WTC11 (cell line): ENCODE measurements around the gene TMTC1.

Experiments used
- AR ChIP-seq: fragments of 250-450 bp; sonication (Bioruptor Pico); IDR thresholded peaks from 2 replicates; pipeline ENCODE4 v1.9.0; 2021; ENCODE audit warnings: mild to moderate bottlenecking
- CTCF ChIP-seq: fragments of 200-600 bp; IDR thresholded peaks from 2 replicates; pipeline ENCODE4 v1.8.0; 2022; ENCODE audit warnings: antibody characterized with exemption
- HMGXB4 ChIP-seq: sonication (generic); formaldehyde crosslinking; IDR thresholded peaks from 2 replicates; pipeline ENCODE4 v1.8.1; 2023; ENCODE audit warnings: mild to moderate bottlenecking, moderate library complexity, missing genetic modification reagents
- MLX ChIP-seq: sonication (generic); formaldehyde crosslinking; IDR thresholded peaks from 2 replicates; pipeline ENCODE4 v1.8.1; 2023; ENCODE audit warnings: mild to moderate bottlenecking, missing genetic modification reagents, moderate library complexity
- NR2C2 ChIP-seq: sonication (generic); formaldehyde crosslinking; IDR thresholded peaks from 2 replicates; pipeline ENCODE4 v1.8.0; 2022; ENCODE audit warnings: mild to moderate bottlenecking, missing genetic modification reagents
- NR3C1 ChIP-seq: sonication (generic); formaldehyde crosslinking; conservative IDR thresholded peaks from 2 replicates; pipeline ENCODE4 v1.8.1; 2023; ENCODE audit warnings: low read depth, mild to moderate bottlenecking, missing genetic modification reagents
- TEAD1 ChIP-seq: sonication (generic); formaldehyde crosslinking; IDR thresholded peaks from 2 replicates; pipeline ENCODE4 v1.8.0; 2022; ENCODE audit warnings: mild to moderate bottlenecking, missing genetic modification reagents

GRCh38 chr12:29756741-29757390 is 26.9 kb downstream of the TMTC1 start:
- no peak for TF ChIP-seq NR2C2 (CRISPR knock-in tag)
- TF ChIP-seq TEAD1, result no peak
- no peak for TF ChIP-seq NR3C1 (CRISPR knock-in tag)
- no peak for TF ChIP-seq CTCF
- TF ChIP-seq AR (CRISPR knock-in tag), result no peak
- no peak for TF ChIP-seq HMGXB4 (CRISPR knock-in tag)
- no peak for TF ChIP-seq MLX (CRISPR knock-in tag)
